ENCODE data around the gene EXOC6. TPM values are rescaled to one million over a fixed set of nuclear protein-coding genes. Genes with fewer than 3 reads are reported as not detected.
"Not testable (repeated sequence)": the region's sequence is repeated elsewhere in the genome, so short reads cannot be mapped to it uniquely, and the experiment has no call there.

Gene EXOC6
- total RNA-seq, 1 donor from 2014 or later, result 12.2 TPM

- no peaks in the 10 kb centered on the region for H3K27me3 ChIP-seq
- peaks cover 0 to 3% of the 10 kb centered on the region in 2 donors for H3K36me3 ChIP-seq
- no peak for DNase-seq (ENCODE audit: low spot score in 2 of 2)
- intact Hi-C loops (cut with DNase I), result no loop called here
- no peak for TF ChIP-seq CTCF (IDR thresholded peaks at IDR 0.05)
- H3K27ac ChIP-seq, result no peak overlapping the region
- no peak overlapping the region for H3K4me3 ChIP-seq
- H3K4me1 ChIP-seq, result peaks cover 0 to 3% of the 10 kb centered on the region in 2 donors
- no peaks in the 10 kb centered on the region for H3K9me3 ChIP-seq
Observed at GRCh38 chr10:92892691-92893054, 44.4 kb downstream of the EXOC6 start.

GRCh38 chr10:92894081-92894655, 45.8 kb downstream of the EXOC6 start:
- TF ChIP-seq CTCF (IDR thresholded peaks at IDR 0.05), result no peak
- Histone ChIP-seq H3K9me3 (no peaks in the 10 kb centered on the region), H3K36me3 (peaks cover 0 to 3% of the 10 kb centered on the region in 2 donors), H3K27me3 (no peaks in the 10 kb centered on the region), H3K27ac (no peak overlapping the region), H3K4me3 (no peak overlapping the region), H3K4me1 (peaks cover 0 to 3% of the 10 kb centered on the region in 2 donors)
- no peak for DNase-seq (ENCODE audit: low spot score in 2 of 2)
- intact Hi-C loops (cut with DNase I), result no loop called here

- Histone ChIP-seq H3K27me3 (no peaks in the 10 kb centered on the region), H3K27ac (no peak overlapping the region), H3K4me1 (no peaks in the 10 kb centered on the region), H3K4me3 (no peak overlapping the region), H3K36me3 (peaks cover 0 to 3% of the 10 kb centered on the region in 2 donors), H3K9me3 (no peaks in the 10 kb centered on the region)
- DNase-seq (ENCODE audit: low spot score in 2 of 2), result no peak
- intact Hi-C loops (cut with DNase I), result no loop called here
- no peak for TF ChIP-seq CTCF (IDR thresholded peaks at IDR 0.05)
Observed at GRCh38 chr10:92897916-92898315, 49.6 kb downstream of the EXOC6 start.

GRCh38 chr10:92901819-92902251, 53.5 kb downstream of the EXOC6 start:
- H3K27me3 ChIP-seq, result no peaks in the 10 kb centered on the region

GRCh38 chr10:92903633-92904032, 55.3 kb downstream of the EXOC6 start:
- intact Hi-C loops (cut with DNase I), result no loop called here
- H3K27ac ChIP-seq, result no peak overlapping the region
- no peak overlapping the region for H3K4me3 ChIP-seq
- no peaks in the 10 kb centered on the region for H3K4me1 ChIP-seq
- peaks cover 0 to 2% of the 10 kb centered on the region in 2 donors for H3K36me3 ChIP-seq
- DNase-seq (ENCODE audit: low spot score in 2 of 2), result no peak
- TF ChIP-seq CTCF (IDR thresholded peaks at IDR 0.05), result no peak
- no peaks in the 10 kb centered on the region for H3K27me3 ChIP-seq
- H3K9me3 ChIP-seq, result peaks cover 0 to 6% of the 10 kb centered on the region in 2 donors

More at GRCh38 chr10:92901819-92902251, 53.5 kb downstream of the EXOC6 start:
- peaks cover 0 to 6% of the 10 kb centered on the region in 2 donors for H3K9me3 ChIP-seq
- TF ChIP-seq CTCF (IDR thresholded peaks at IDR 0.05), result no peak
- no peak overlapping the region for H3K4me3 ChIP-seq
- peaks cover 0 to 2% of the 10 kb centered on the region in 2 donors for H3K36me3 ChIP-seq
- DNase-seq (ENCODE audit: low spot score in 2 of 2), result no peak
- no peak overlapping the region for H3K27ac ChIP-seq
- no peaks in the 10 kb centered on the region for H3K4me1 ChIP-seq
- intact Hi-C loops (cut with DNase I), result no loop called here

GRCh38 chr10:92907280-92907679, 59.0 kb downstream of the EXOC6 start:
- intact Hi-C loops (cut with DNase I), result no loop called here

GRCh38 chr10:92912631-92913030, 64.3 kb downstream of the EXOC6 start:
- H3K4me1 ChIP-seq; H3K4me3 ChIP-seq; DNase-seq (ENCODE audit: low spot score in 2 of 2); H3K27me3 ChIP-seq; intact Hi-C loops (cut with DNase I); H3K36me3 ChIP-seq; H3K9me3 ChIP-seq; H3K27ac ChIP-seq: not testable (repeated sequence)

More at GRCh38 chr10:92907280-92907679, 59.0 kb downstream of the EXOC6 start:
- no peak for DNase-seq (ENCODE audit: low spot score in 2 of 2)
- Histone ChIP-seq H3K27ac (no peak overlapping the region), H3K36me3 (peaks cover 0 to 2% of the 10 kb centered on the region in 2 donors), H3K4me3 (no peak overlapping the region), H3K9me3 (peaks cover 0 to 6% of the 10 kb centered on the region in 2 donors), H3K4me1 (no peaks in the 10 kb centered on the region), H3K27me3 (no peaks in the 10 kb centered on the region)
- TF ChIP-seq CTCF (IDR thresholded peaks at IDR 0.05), result no peak
